SU-DHL-6 (cell line): ENCODE data around the gene ANAPC2.

Experiments
- H2AFZ ChIP-seq: fragments of 200-600 bp; sonication (generic); 2 replicates; pipeline ENCODE4 v1.6.1; 2014; ENCODE audit warnings: low read depth, mild to moderate bottlenecking, moderate library complexity, mixed read lengths, antibody characterized with exemption, low read length; ENCODE audit not compliant: severe bottlenecking
- H3F3A ChIP-seq: fragments of 200-600 bp; shearing (Covaris generic); 2 replicates; pipeline ENCODE4 v1.6.0; 2016; ENCODE audit warnings: antibody characterized with exemption, mild to moderate bottlenecking; ENCODE audit not compliant: insufficient read depth
- H3K27ac ChIP-seq: fragments of 200-600 bp; sonication (generic); 2 replicates; pipeline ENCODE4 v1.5.1; 2016; ENCODE audit warnings: low read depth, mild to moderate bottlenecking, low read length, moderate library complexity, mixed read lengths
- H3K27me3 ChIP-seq: fragments of 200-600 bp; sonication (generic), shearing (Covaris generic); 2 replicates; pipeline ENCODE4 v1.6.0; 2014; ENCODE audit warnings: mild to moderate bottlenecking, low read length
- H3K36me3 ChIP-seq: fragments of 200-600 bp; sonication (generic); 2 replicates; pipeline ENCODE4 v1.6.1; 2014; ENCODE audit warnings: mild to moderate bottlenecking, low read length, mixed read lengths
- H3K4me2 ChIP-seq: fragments of 300-600, 200-600 bp; shearing (Covaris generic), sonication (generic); 2 replicates; pipeline ENCODE4 v1.6.0; 2014; ENCODE audit warnings: low read length, low read depth, mild to moderate bottlenecking; ENCODE audit not compliant: poor library complexity, severe bottlenecking
- H3K4me3 ChIP-seq: fragments of 200-600 bp; sonication (generic); 2 replicates; pipeline ENCODE4 v1.5.1; 2014; ENCODE audit warnings: antibody characterized with exemption, low read length, mild to moderate bottlenecking, mixed read lengths; ENCODE audit not compliant: insufficient read depth, poor library complexity, severe bottlenecking
- H3K79me2 ChIP-seq: fragments of 200-600 bp; sonication (generic); 2 replicates; pipeline ENCODE4 v1.6.1; 2014; ENCODE audit warnings: mild to moderate bottlenecking, low read length, moderate library complexity; ENCODE audit not compliant: insufficient read depth
- H3K9ac ChIP-seq: fragments of 200-600 bp; sonication (generic); 2 replicates; pipeline ENCODE4 v1.7.0; 2014; ENCODE audit warnings: mild to moderate bottlenecking, low read length
- H3K9me2 ChIP-seq: fragments of 200-600 bp; sonication (generic); replicated peaks from 2 replicates; pipeline ENCODE4 v1.6.1; 2014; ENCODE audit warnings: low read length; ENCODE audit not compliant: insufficient read depth
- H3K9me3 ChIP-seq: fragments of 200-600 bp; sonication (generic); 2 replicates; pipeline ENCODE4 v1.6.1; 2014; ENCODE audit warnings: low read length, mixed read lengths; ENCODE audit not compliant: insufficient read depth
- H4K20me1 ChIP-seq: fragments of 200-600 bp; sonication (generic); 2 replicates; pipeline ENCODE4 v1.6.1; 2014; ENCODE audit warnings: low read depth, mild to moderate bottlenecking, antibody characterized with exemption, low read length, moderate library complexity, mixed read lengths
- CTCF ChIP-seq: fragments of 200-600 bp; sonication (generic); IDR thresholded peaks from one replicate; pipeline ENCODE4 v1.5.1; 2017; ENCODE audit warnings: antibody characterized with exemption, mild to moderate bottlenecking, low read length, moderate library complexity; ENCODE audit not compliant: insufficient read depth, poor library complexity, severe bottlenecking
- EZH2phosphoT487 ChIP-seq: fragments of 200-600 bp; sonication (generic), shearing (Covaris generic); conservative IDR thresholded peaks from 2 replicates; pipeline ENCODE4 v1.6.1; 2018; ENCODE audit warnings: mild to moderate bottlenecking, antibody characterized with exemption, low read length, moderate library complexity, mixed read lengths

ANAPC2 gene

GRCh38 chr9:137181680-137182079 is 6.7 kb downstream of the ANAPC2 start:
- Histone ChIP-seq H3K79me2 (no peaks in the 10 kb centered on the region), H3K27ac (no peak overlapping the region), H3K9ac (no peak overlapping the region), H3K9me3 (no peaks in the 10 kb centered on the region), H3K27me3 (no peaks in the 10 kb centered on the region), H4K20me1 (no peaks in the 10 kb centered on the region), H3F3A (no peaks in the 10 kb centered on the region), H3K4me3 (no peak overlapping the region), H3K9me2 (no peaks in the 10 kb centered on the region), H3K4me2 (no peak overlapping the region), H2AFZ (no peak overlapping the region), H3K36me3 (no peaks in the 10 kb centered on the region)
- TF ChIP-seq CTCF: no peak

- Histone ChIP-seq H3K9me2 (no peaks in the 10 kb centered on the region), H3K79me2 (no peaks in the 10 kb centered on the region), H3K4me2 (no peak overlapping the region), H2AFZ (no peak overlapping the region), H3K9me3 (no peaks in the 10 kb centered on the region), H3K27me3 (no peaks in the 10 kb centered on the region), H3K9ac (no peak overlapping the region), H3K4me3 (no peak overlapping the region), H4K20me1 (no peaks in the 10 kb centered on the region), H3F3A (no peaks in the 10 kb centered on the region), H3K27ac (no peak overlapping the region), H3K36me3 (no peaks in the 10 kb centered on the region)
- TF ChIP-seq EZH2phosphoT487 (no peak), CTCF (no peak)
Measured at GRCh38 chr9:137180491-137180890, 7.9 kb downstream of the ANAPC2 start.

GRCh38 chr9:137179761-137180160 is 8.6 kb downstream of the ANAPC2 start:
- H3K27ac ChIP-seq: no peak overlapping the region
- TF ChIP-seq CTCF: no peak
- TF ChIP-seq EZH2phosphoT487: no peak
- no peak overlapping the region for H2AFZ ChIP-seq
- H3K36me3 ChIP-seq: no peaks in the 10 kb centered on the region
- H3K4me2 ChIP-seq: no peak overlapping the region
- H4K20me1 ChIP-seq: no peaks in the 10 kb centered on the region
- H3K9ac ChIP-seq: no peak overlapping the region
- H3K9me3 ChIP-seq: no peaks in the 10 kb centered on the region
- H3K4me3 ChIP-seq: no peak overlapping the region
- H3K27me3 ChIP-seq: no peaks in the 10 kb centered on the region
- H3F3A ChIP-seq: no peaks in the 10 kb centered on the region
- H3K79me2 ChIP-seq: no peaks in the 10 kb centered on the region
- no peaks in the 10 kb centered on the region for H3K9me2 ChIP-seq
